GM21360 (cell line): ENCODE measurements around the gene FGD4.
"Not testable (repeated sequence)": the region's sequence is repeated elsewhere in the genome, so short reads cannot be mapped to it uniquely, and the experiment has no call there.

Source experiments
- ATAC-seq: cut with Tn5 transposase; IDR thresholded peaks from one replicate; pipeline ENCODE4 v1.9.1; 2021; ENCODE audit warnings: mild to moderate bottlenecking, moderate library complexity; ENCODE audit not compliant: unreplicated experiment

Gene FGD4

GRCh38 chr12:32548691-32549281, 149.4 kb downstream of the FGD4 start:
- no peak for ATAC-seq

GRCh38 chr12:32549675-32550079, 150.3 kb downstream of the FGD4 start:
- ATAC-seq, result no peak

DNA sequence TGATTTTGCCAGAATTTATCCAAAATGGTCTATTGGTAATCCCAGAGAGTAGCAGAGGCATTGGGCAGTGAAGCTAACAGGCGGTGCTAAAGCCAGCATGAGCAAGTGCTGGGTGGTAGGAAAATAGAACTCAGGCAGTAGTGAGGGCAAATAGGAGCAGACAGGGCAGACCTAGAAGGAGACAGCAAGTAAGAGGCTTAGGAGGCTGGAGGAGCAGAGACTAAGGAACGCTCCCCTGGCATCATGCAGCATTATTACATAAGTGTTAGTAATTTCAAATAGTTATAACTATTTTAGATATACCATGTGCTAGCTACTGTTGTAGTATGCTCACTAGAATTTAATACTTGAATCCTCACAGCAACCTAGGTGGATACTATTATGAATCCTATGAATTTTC, 151.7 kb downstream of the FGD4 start:
- ATAC-seq, result no peak

- peak; percentile 98 for ATAC-seq
These were observed 159.5 kb downstream of the FGD4 start for GRCh38 chr12:32558903-32559302.

DNA sequence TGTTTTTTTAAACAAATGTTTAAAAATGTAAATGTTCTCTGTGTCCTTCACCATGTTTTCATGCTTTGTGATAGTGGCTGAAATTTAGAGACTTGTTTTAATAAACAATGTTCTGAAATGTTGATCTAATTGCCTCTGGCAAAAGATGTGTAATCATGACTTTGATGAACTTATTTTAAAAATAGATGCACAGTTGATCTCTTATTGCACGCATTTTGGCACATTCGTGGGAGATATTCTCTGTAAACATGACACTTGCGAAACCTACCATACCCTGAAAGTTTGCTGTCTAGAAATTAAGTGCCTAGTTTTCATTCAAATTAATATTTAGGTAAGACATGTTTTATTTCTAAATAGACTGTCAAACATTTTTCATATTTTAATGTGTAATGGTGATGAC, 160.1 kb downstream of the FGD4 start:
- ATAC-seq, result no peak

- no peak for ATAC-seq
These were observed 161.2 kb downstream of the FGD4 start for GRCh38 chr12:32560520-32560919.

- no peak for ATAC-seq
These were observed 162.6 kb downstream of the FGD4 start for GRCh38 chr12:32561931-32562341.

DNA sequence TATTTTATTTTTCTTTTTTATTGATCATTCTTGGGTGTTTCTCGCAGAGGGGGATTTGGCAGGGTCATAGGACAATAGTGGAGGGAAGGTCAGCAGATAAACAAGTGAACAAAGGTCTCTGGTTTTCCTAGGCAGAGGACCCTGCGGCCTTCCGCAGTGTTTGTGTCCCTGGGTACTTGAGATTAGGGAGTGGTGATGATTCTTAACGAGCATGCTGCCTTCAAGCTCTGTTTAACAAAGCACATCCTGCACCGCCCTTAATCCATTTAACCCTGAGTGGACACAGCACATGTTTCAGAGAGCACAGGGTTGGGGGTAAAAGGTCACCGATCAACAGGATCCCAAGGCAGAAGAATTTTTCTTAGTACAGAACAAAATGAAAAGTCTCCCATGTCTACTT, 163.1 kb downstream of the FGD4 start:
- not testable (repeated sequence) for ATAC-seq

DNA sequence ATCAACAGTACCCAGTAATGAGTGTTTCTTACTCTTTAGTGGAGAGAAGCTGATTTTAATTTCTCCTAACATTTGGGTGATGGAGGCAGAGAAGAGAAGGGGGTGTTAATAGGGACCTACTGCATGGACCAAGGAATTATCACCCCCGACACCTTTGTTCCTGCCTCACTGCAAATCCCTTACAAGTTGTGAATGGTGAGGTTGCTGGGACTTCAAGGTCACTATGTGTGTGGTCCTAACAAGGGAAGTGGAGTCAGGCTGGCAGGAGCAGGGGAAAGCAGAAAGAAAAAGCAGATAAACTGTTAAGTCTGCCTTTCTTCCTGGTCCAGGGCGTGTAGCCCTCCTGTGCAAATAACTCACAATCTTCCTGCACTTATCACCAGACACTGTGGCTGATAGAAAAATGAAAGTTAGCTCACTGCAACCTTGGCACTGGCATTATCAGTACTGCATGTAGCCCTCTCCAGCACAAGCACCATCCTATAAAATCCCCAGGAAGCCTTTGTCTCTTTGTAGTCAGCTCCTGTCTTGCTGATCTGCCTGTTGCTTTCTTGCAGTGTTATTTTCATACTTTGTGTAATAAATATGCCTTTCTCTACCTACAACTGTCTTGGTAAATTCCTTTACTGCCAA, 167.4 kb downstream of the FGD4 start:
- ATAC-seq, result no peak

- ATAC-seq, result no peak
These were observed 167.9 kb downstream of the FGD4 start for GRCh38 chr12:32567296-32567674.

DNA sequence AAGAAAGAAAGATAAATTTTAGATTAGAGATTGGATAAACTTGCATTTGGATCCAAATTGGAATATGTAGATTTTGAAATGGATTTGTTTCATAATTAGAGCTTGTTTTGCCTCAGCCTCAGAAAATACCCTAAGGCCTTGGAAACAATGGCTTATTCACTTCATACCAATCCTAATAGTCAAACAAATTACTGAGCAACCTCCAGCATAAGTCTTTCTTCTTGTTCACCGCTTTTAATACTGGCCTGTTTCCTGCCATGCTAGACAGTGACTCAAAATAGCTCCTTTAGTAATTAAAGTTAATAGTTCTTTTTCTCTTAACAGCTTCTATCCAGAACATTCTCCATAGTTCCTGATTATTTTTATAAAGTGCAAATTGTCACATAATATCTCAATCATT, 168.9 kb downstream of the FGD4 start:
- ATAC-seq, result no peak

DNA sequence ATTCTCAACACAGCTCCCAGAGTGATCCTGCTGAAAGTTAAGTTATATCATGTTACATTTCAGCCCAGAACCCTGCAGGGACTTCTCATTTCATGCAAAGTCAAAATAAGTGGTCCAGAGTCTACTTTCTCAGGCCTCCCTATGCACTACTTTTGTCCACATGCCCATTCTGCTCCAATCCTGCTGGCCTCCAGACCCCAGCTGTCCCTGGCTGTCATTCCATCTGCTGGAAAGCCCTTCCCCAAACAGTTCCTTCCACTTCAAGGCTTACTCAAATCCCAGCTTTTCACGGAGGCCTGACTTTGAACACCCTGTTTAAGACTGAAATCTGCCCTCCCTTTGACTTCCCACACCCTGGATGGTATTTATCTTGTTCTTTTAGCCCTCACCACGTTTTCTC, 169.9 kb downstream of the FGD4 start:
- ATAC-seq, result no peak

DNA sequence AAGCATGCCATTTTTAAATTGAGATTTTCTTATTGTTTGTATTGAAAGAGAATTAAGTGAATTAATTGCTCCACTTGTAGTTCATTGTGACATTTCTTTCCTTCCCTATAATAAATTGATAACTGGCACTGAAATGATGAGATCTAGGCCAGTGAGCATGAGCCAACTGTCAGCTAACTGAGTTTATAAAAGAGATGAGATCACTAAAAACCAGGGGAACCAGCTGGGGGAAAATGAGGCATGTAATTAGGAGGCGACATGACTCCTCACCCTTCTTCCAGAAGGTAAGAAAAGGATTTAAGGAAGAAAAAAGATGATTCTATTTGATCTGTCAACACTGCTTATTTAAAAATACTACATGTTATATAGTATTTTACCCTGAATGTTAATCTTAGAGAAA, 175.2 kb downstream of the FGD4 start:
- ATAC-seq, result no peak

- no peak for ATAC-seq
These were observed 178.0 kb downstream of the FGD4 start for GRCh38 chr12:32577328-32577727.

GRCh38 chr12:32583534-32583933, 184.2 kb downstream of the FGD4 start:
- no peak for ATAC-seq

GRCh38 chr12:32585680-32586079, 186.3 kb downstream of the FGD4 start:
- no peak for ATAC-seq

DNA sequence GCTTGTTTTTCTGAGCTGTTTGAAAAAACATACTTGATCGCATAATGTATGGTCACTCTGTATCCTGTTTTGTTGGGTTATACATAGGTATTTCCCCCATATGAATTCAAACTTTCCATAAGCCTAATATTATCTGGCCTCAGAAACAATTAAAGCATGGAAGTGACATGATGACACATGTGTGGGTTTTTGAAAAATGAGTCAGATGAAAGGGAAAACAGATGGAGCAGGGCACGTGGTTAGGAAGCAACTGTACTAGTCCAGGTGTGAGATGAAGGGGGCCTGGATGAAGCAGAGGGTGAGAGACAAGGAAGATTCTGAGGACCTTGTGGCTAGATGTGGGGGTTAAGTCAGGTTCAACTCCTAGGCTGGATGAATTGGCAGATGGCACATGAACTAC, 187.0 kb downstream of the FGD4 start:
- no peak for ATAC-seq

DNA sequence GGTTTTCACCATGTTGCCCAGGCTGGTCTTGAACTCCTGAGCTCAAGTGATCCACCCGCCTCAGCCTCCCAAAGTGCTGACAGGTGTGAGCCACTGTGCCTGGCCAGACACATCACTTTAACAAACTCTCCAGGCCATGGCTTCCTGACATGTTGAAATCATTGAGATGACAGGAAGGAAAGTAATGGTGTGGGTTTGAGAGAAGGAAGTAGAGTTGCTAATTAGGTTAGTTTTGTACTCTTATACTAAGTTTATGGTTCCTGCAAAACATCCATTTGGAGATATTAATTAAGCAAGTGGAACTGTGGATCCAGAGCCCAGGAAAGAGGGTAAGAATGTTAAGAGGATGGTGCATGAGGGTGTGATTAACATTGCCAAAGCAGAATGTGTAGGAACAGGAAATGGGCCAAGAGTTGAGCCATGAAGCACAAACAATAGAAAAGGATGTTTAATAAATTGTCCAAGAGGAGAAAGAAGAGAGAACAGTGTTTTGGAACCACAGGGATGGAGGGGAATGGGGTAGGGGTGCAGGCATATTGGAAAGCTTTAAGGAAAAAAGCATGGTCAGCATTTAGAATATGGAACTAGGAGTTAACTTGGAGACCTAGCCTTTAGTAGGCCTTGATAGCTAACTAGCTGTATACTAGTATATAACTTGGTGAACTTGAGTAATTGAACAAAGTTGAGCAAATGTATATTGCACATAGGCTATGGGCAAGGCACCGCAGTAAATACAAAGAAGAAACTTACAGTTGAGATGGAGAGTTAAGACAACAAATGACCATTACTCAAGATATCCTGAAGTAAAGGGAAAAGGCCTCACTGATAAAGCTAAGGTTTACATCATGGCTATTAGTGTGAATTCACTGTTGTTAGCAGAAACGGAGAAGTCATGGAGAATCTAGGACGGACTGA, 188.5 kb downstream of the FGD4 start:
- no peak for ATAC-seq

DNA sequence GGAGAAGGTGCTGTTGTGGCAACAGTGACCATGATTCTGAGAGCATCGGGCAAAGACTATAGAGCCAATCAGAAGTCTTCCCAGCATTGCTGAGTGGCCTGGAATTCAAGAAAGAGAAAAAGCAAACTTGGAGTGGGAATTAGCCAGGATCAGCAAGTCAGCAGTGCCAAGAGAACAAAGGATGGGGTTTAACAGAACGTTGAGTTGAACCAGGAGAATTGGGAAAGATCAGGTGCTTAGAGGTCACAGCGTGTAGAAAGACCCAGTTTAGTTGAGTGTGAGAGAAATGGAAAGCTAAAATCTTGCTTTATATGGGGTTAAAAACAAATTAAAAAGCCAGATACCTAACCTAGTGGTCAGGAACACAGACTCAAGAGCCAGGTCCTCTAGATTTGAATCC, 189.2 kb downstream of the FGD4 start:
- ATAC-seq, result no peak

DNA sequence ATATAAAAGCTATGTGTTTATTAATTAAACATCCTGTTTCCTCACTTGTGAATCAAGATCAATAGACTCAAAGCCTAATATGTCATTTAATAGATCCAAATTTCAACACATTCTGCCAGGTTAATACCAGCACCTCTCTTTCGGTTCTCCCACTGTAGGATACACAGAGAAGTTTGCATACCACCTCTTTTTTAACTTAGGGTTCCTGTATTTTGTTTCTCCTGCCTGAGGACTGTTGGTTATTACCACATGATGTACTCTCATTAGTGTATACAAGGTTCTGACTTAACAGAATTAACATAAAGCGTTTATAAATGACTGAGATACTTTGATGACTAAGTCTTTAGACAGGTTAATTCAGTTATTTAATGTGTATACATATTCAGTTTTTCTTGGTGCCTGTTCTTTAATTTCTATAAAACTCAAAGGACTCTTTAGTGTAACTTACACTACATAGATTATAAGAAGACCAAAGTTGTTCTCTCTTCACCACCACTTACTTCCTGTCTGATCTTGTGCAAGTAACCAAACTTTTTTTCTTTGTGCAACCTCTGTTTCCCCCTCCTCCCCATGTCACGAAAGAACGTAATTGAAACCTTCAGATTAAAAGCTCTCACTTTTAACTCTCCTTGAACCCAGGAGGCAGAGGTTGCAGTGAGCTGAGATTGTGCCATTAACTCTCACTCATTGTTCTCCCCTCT, 190.0 kb downstream of the FGD4 start:
- no peak for ATAC-seq

- no peak for ATAC-seq
These were observed 195.9 kb downstream of the FGD4 start for GRCh38 chr12:32595251-32595650.
